Tibial nerve (tissue), 3 donors: ENCODE results near the gene TBC1D4.

Experiments
- POLR2A ChIP-seq, 2 donors: fragments of 450-650 bp; IDR thresholded peaks; one replicate each; pipeline ENCODE4 v1.6.1; 2017; ENCODE audit warnings: antibody characterized with exemption in 2 of 2, mild to moderate bottlenecking in 2 of 2, moderate library complexity in 2 of 2
- TF ChIP-seq, protein P1 (sequence below), 5 experiments: fragments of 200-600 bp in 3 of 5; fragments of 450-650 bp in 2 of 5; sonication (generic) in 3 of 5; IDR thresholded peaks; one replicate each; pipeline ENCODE4 v1.5.1; 2016 to 2019; ENCODE audit warnings: antibody characterized with exemption in 5 of 5, mild to moderate bottlenecking in 3 of 5, moderate library complexity in 2 of 5

DNA sequence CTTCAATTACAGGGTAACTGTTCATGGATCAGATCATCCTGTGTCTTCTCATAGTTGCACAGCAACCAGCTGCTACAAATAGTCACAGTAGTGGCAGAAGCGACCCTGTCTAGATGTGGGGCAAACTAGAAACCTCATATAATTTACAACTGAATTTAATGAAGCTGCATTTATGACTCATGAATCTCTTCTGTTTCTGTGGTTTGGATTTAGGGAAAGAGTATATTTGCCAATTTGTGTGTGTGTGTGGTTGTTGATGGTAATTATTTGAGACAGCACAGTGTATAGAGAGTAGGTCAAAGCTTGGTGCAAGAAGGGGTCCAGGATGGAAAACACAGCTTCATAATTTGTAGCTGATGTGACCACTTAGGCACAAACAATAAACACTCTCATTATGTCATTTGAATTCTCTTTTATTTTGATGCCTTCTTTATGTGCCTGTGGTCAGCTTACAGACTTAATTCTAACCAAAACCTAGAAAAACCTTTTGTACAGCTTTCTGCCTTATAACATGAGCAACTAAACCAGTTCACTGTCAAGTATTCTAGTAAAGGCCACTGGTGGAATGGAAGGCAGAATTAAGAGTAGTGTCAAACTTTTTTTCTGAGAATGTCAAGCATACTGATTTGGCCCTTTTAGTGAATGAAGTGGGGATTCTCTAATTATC is 218.1 kb downstream of the TBC1D4 start:
- TF ChIP-seq, protein P1, sequence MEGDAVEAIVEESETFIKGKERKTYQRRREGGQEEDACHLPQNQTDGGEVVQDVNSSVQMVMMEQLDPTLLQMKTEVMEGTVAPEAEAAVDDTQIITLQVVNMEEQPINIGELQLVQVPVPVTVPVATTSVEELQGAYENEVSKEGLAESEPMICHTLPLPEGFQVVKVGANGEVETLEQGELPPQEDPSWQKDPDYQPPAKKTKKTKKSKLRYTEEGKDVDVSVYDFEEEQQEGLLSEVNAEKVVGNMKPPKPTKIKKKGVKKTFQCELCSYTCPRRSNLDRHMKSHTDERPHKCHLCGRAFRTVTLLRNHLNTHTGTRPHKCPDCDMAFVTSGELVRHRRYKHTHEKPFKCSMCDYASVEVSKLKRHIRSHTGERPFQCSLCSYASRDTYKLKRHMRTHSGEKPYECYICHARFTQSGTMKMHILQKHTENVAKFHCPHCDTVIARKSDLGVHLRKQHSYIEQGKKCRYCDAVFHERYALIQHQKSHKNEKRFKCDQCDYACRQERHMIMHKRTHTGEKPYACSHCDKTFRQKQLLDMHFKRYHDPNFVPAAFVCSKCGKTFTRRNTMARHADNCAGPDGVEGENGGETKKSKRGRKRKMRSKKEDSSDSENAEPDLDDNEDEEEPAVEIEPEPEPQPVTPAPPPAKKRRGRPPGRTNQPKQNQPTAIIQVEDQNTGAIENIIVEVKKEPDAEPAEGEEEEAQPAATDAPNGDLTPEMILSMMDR (IDR thresholded peaks at IDR 0.05) = no peak
- no peak for TF ChIP-seq POLR2A (IDR thresholded peaks at IDR 0.05)
